SU-DHL-6 (cell line): ENCODE data around the gene CACNG6.

Source experiments
- CTCF ChIP-seq: fragments of 200-600 bp; sonication (generic); IDR thresholded peaks from one replicate; pipeline ENCODE4 v1.5.1; 2017; ENCODE audit warnings: antibody characterized with exemption, mild to moderate bottlenecking, low read length, moderate library complexity; ENCODE audit not compliant: insufficient read depth, poor library complexity, severe bottlenecking
- EZH2phosphoT487 ChIP-seq: fragments of 200-600 bp; sonication (generic), shearing (Covaris generic); conservative IDR thresholded peaks from 2 replicates; pipeline ENCODE4 v1.6.1; 2018; ENCODE audit warnings: mild to moderate bottlenecking, antibody characterized with exemption, low read length, moderate library complexity, mixed read lengths

DNA sequence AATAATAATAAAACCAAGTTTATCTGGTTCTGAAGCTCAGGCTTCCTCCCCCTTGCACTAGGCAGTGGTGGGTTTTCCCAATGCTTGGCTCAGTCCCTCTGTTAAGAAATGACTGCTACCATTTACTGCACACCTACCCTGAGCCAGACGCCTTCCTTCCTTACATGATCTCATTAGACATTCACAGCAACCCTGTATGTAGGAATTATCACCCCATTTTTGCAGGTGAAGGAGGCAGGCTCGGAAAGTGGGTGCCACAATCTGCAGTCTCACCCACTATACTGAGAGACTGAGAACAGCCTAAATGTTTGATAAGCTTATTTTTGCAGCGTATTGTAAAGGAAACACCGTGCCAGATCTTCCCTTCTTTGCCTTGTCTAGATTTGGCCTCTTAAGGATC lies 47.0 kb upstream of the CACNG6 start:
- no peak for TF ChIP-seq CTCF
- no peak for TF ChIP-seq EZH2phosphoT487
